Astrocyte (in vitro differentiated cells and primary cell): ENCODE measurements around the gene PPL. TPM values are rescaled to one million over a fixed set of nuclear protein-coding genes. Genes with fewer than 3 reads are reported as not detected.

Experiments
- DNase-seq: peaks from one replicate; pipeline ENCODE4 v3.0.0-alpha.2; 2010; ENCODE audit warnings: low read depth
- FAIRE-seq: peaks from 2 replicates; lab custom pipeline; 2011; peaks lifted over from hg19 to GRCh38; lab: Jason Lieb, UNC
- H2AFZ ChIP-seq: 2 replicates; pipeline ENCODE4 v1.6.0; 2012; ENCODE audit warnings: low read depth, low read length, inconsistent platforms
- H3K27ac ChIP-seq: 2 replicates; pipeline ENCODE4 v1.5.1; 2011; ENCODE audit warnings: low read depth, low read length, inconsistent platforms
- H3K27me3 ChIP-seq: 2 replicates; pipeline ENCODE4 v1.6.0; 2011; ENCODE audit warnings: low read length, inconsistent platforms; ENCODE audit not compliant: insufficient read depth
- H3K36me3 ChIP-seq: 2 replicates; pipeline ENCODE4 v1.5.1; 2011; ENCODE audit warnings: low read length, inconsistent platforms; ENCODE audit not compliant: insufficient read depth
- H3K4me1 ChIP-seq: 2 replicates; pipeline ENCODE4 v1.5.1; 2011; ENCODE audit warnings: low read length, inconsistent platforms; ENCODE audit not compliant: insufficient read depth
- H3K4me2 ChIP-seq: 2 replicates; pipeline ENCODE4 v1.6.0; 2012; ENCODE audit warnings: low read length, inconsistent platforms
- H3K4me3 ChIP-seq: 2 replicates; pipeline ENCODE4 v1.5.1; 2011; ENCODE audit warnings: low read depth, mild to moderate bottlenecking, low read length, inconsistent platforms; ENCODE audit not compliant: insufficient read depth
- H3K79me2 ChIP-seq: 2 replicates; pipeline ENCODE4 v1.6.0; 2012; ENCODE audit warnings: mild to moderate bottlenecking, low read length, inconsistent platforms; ENCODE audit not compliant: insufficient read depth
- H3K9ac ChIP-seq: 2 replicates; pipeline ENCODE4 v1.6.0; 2012; ENCODE audit warnings: mild to moderate bottlenecking, low read length, inconsistent platforms
- H3K9me3 ChIP-seq: 2 replicates; pipeline ENCODE4 v1.5.1; 2012; ENCODE audit warnings: low read depth, mild to moderate bottlenecking, low read length, inconsistent platforms; ENCODE audit not compliant: insufficient read depth
- H4K20me1 ChIP-seq: 2 replicates; pipeline ENCODE4 v1.6.0; 2012; ENCODE audit warnings: low read length, inconsistent platforms; ENCODE audit not compliant: insufficient read depth
- H3K27ac Mint-ChIP-seq: one replicate; pipeline ENCODE4 v1.8.0; 2021; ENCODE audit warnings: mild to moderate bottlenecking, mixed read lengths; ENCODE audit not compliant: unreplicated experiment
- H3K27me3 Mint-ChIP-seq: one replicate; pipeline ENCODE4 v1.8.0; 2021; ENCODE audit warnings: low read depth, mixed read lengths; ENCODE audit not compliant: unreplicated experiment
- H3K36me3 Mint-ChIP-seq: one replicate; pipeline ENCODE4 v1.8.0; 2021; ENCODE audit warnings: low read depth, mixed read lengths; ENCODE audit not compliant: unreplicated experiment
- H3K4me1 Mint-ChIP-seq: one replicate; pipeline ENCODE4 v1.8.0; 2021; ENCODE audit warnings: low read depth, mixed read lengths; ENCODE audit not compliant: unreplicated experiment
- H3K4me3 Mint-ChIP-seq: one replicate; pipeline ENCODE4 v1.8.0; 2021; ENCODE audit warnings: mild to moderate bottlenecking, moderate library complexity, mixed read lengths; ENCODE audit not compliant: unreplicated experiment
- H3K9me3 Mint-ChIP-seq: one replicate; pipeline ENCODE4 v1.8.0; 2021; ENCODE audit warnings: mild to moderate bottlenecking, mixed read lengths; ENCODE audit not compliant: unreplicated experiment
- CTCF ChIP-seq: IDR thresholded peaks from 2 replicates; pipeline ENCODE4 v1.5.1; 2011; ENCODE audit warnings: low read depth, mild to moderate bottlenecking, inconsistent platforms, low read length, moderate library complexity; ENCODE audit not compliant: insufficient read depth
- EZH2 ChIP-seq: IDR thresholded peaks from 2 replicates; pipeline ENCODE4 v1.6.1; 2012; ENCODE audit warnings: mild to moderate bottlenecking, low read length, inconsistent platforms; ENCODE audit not compliant: insufficient read depth
- total RNA-seq: library from RNA; stranded (reverse); gene quantifications from 2 replicates; pipeline ENCODE4 v1.2.1, GENCODE V29; 2021

The PPL gene
- total RNA-seq, 1 donor from 2014 or later = 12.3 TPM

- no peaks in the 10 kb centered on the region for H3K9me3 Mint-ChIP-seq
- Histone ChIP-seq H3K4me2 (no peak overlapping the region), H3K79me2 (no peaks in the 10 kb centered on the region), H4K20me1 (no peaks in the 10 kb centered on the region), H3K9me3 (peaks cover 2% of the 10 kb centered on the region), H3K36me3 (no peaks in the 10 kb centered on the region), H3K4me1 (peaks cover 20% of the 10 kb centered on the region), H3K4me3 (no peak overlapping the region), H3K27ac (no peak overlapping the region), H3K9ac (no peak overlapping the region), H2AFZ (no peak overlapping the region), H3K27me3 (no peaks in the 10 kb centered on the region)
- FAIRE-seq (no peak), DNase-seq (no peak)
- H3K27ac Mint-ChIP-seq = peak overlapping the region; percentile 47
- no peak for TF ChIP-seq EZH2
- no peak for TF ChIP-seq CTCF
- no peaks in the 10 kb centered on the region for H3K27me3 Mint-ChIP-seq
- no peaks in the 10 kb centered on the region for H3K36me3 Mint-ChIP-seq
- H3K4me1 Mint-ChIP-seq = peaks cover 16% of the 10 kb centered on the region
- H3K4me3 Mint-ChIP-seq = no peak overlapping the region
Measured at GRCh38 chr16:4913130-4913773, 23.7 kb downstream of the PPL start.

GRCh38 chr16:4911970-4912386 lies 25.0 kb downstream of the PPL start:
- Mint-ChIP-seq H3K9me3 (no peaks in the 10 kb centered on the region), H3K27me3 (no peaks in the 10 kb centered on the region), H3K27ac (no peak overlapping the region), H3K4me1 (peaks cover 10% of the 10 kb centered on the region), H3K4me3 (no peak overlapping the region), H3K36me3 (no peaks in the 10 kb centered on the region)
- Histone ChIP-seq H3K4me2 (no peak overlapping the region), H3K36me3 (no peaks in the 10 kb centered on the region), H3K9ac (no peak overlapping the region), H3K79me2 (no peaks in the 10 kb centered on the region), H3K4me1 (peaks cover 13% of the 10 kb centered on the region), H2AFZ (no peak overlapping the region), H3K4me3 (no peak overlapping the region), H3K27me3 (no peaks in the 10 kb centered on the region), H4K20me1 (no peaks in the 10 kb centered on the region), H3K9me3 (peaks cover 2% of the 10 kb centered on the region), H3K27ac (no peak overlapping the region)
- FAIRE-seq (no peak), DNase-seq (peak; percentile 55)
- no peak for TF ChIP-seq CTCF
- TF ChIP-seq EZH2 = no peak

DNA sequence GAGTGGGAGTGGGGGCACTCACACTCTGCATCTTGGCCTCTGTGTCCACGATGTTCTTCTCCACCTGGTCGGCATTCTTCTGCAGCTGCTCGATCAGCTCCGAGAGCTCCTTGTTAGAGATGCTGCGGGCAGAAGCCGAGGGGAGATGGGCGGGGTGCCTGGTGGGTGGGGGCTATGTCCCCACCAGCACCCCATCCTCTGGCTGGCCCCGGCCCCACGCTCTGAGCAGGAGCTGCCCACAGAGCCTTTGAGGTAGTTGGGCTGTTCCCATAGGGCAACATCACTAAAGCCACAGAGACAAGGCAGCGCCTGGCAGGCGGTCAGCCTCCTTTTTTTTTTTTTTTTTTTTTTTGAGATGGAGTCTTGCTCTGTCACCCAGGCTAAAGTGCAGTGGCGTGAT lies 26.1 kb downstream of the PPL start:
- Mint-ChIP-seq H3K36me3 (no peaks in the 10 kb centered on the region), H3K4me1 (peaks cover 8% of the 10 kb centered on the region), H3K9me3 (no peaks in the 10 kb centered on the region), H3K27ac (no peak overlapping the region), H3K4me3 (no peak overlapping the region), H3K27me3 (no peaks in the 10 kb centered on the region)
- FAIRE-seq = no peak
- Histone ChIP-seq H3K36me3 (no peaks in the 10 kb centered on the region), H3K27me3 (peaks cover 2% of the 10 kb centered on the region), H3K27ac (no peak overlapping the region), H3K4me2 (no peak overlapping the region), H2AFZ (no peak overlapping the region), H3K79me2 (no peaks in the 10 kb centered on the region), H3K4me1 (peaks cover 11% of the 10 kb centered on the region), H3K4me3 (no peak overlapping the region), H3K9me3 (peaks cover 2% of the 10 kb centered on the region), H4K20me1 (no peaks in the 10 kb centered on the region), H3K9ac (no peak overlapping the region)
- no peak for DNase-seq
- TF ChIP-seq EZH2 = no peak
- no peak for TF ChIP-seq CTCF
